Activated CD8-positive, alpha-beta memory T cell treated with anti-CD3 and anti-CD28 coated beads, Interleukin-2, amount 50 U/mL, for 4 hours (primary cell): ENCODE measurements around the gene PRX.
"Not testable (repeated sequence)": the region's sequence is repeated elsewhere in the genome, so short reads cannot be mapped to it uniquely, and the experiment has no call there.

Experiments
- DNase-seq: peaks from one replicate; pipeline ENCODE4 v3.0.0-alpha.2; 2020

PRX gene

DNA sequence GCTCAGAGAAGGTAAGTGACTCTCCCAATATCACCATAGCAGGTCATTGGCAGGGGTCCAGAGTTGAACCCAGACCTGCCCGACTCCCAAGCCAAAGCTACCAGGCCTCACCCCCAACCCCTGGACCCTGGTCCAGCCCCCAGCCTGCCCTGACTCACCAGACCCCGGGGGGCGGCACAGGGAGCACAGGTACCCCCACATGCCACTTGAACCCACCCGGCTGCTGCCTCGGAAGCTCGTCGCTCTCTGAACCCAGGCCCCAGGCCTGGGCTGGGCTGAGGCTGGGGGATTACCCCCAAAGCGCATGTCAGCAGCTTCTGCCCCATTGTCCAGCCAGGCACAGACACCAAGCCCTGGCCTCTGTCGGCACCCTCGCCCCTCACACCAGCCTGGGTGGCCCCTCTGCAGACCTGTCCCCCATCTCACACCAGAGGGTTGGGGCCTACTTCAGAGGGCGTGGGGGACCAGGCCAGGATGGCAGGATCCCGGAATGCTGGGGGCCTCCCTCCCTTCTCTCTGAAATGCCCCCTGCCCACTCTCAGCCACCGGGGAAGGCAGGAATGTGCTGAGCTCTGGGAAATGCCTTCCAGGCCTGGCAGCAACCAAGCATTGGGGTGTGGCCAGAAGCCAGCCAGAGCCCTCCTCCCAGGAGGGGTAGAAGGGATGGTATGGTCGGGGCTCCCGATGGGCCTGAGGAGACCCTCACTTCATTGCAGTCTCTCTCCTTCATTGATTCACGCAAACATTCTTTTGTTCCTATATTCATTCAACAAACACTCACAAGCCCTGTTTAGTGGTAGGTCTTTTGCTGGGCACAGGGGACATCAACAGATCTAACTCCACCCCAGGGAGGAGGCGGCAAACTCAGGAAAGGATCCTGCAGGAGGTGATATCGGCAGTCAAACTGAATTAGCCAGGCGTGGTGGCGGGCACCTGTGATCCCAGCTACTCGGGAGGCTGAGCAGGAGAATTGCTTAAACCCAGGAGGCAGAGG, 1.7 kb upstream of the PRX start:
- no peak for DNase-seq

DNA sequence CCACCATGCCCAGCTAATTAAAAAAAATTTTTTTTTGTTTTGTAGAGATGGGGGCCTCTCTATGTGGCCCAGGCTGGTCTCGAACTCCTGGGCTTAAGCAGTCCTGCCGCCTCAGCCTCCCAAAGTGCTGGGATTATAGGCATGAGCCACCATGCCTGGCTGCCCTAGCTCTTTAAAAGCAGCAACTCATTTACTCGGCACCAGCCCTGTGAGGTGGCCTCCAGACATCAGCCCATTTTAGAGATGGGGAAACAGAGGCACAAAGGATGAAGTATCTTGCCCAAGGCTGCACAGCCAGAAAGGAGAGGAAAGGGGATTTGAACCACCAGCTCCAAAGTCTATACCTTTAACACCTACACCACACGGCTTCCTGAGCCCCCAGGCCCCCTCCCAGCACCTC, 312 bp downstream of the PRX start:
- no peak for DNase-seq

DNA sequence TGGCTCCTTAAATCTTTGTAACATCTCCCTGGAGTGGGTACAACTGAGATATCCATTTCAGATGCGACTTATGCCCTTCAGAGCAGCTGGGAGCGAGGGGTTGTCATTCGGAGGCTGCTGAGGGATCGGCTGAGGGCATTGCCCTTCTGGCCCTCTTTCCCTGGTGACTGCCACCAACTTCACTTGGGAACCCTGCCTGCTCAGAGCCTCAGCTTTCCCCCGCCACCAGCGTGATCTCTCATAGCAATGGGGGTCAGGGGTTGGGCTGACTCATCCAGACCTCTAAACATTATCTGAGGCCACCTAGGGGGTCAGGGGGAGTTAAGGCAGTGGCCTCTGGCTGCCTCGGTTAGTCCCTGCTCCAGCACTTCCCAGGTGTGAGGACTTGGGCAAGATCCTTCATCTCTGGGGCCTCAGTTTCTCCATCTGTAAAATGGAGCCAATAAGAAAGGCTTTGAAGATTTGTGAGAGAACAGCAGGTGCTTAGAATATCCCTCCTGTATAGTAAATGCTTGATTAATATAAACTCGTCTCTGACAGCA, 1.1 kb downstream of the PRX start:
- DNase-seq = no peak

DNA sequence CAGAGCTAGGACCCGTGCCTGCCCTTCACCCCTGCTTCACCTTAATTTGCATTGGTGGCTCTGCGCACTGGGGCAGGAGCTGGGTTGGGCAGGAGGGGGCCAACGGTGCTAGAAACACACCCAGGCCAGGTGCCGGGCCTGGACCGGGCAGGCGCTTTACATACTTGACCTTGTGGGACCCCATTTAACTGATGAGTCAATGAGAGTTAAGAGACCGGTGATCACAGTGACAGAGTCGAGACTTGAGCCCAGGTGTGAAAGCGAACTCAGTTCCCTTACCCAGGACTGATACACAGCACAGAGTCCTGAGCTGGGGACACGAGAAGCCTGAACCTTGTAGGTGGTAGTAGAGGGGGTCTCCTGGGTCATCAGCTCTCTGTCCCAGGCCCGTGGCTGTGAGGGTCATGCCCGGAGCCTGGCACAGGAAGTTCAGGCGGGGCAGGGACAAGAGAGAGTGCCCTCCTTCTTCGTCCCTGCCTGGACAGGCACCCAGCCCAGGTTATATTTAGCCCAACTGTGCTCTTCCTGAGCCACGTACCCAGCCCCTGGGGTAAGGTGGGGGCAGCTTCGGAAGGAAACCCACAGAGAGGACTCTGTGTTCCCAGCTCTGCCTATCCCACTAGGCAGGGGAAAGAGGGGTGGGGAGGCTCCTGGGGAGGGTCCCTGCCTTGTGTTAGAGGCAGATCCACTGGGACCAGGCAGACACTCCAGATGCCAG, 1.9 kb downstream of the PRX start:
- no peak for DNase-seq

DNA sequence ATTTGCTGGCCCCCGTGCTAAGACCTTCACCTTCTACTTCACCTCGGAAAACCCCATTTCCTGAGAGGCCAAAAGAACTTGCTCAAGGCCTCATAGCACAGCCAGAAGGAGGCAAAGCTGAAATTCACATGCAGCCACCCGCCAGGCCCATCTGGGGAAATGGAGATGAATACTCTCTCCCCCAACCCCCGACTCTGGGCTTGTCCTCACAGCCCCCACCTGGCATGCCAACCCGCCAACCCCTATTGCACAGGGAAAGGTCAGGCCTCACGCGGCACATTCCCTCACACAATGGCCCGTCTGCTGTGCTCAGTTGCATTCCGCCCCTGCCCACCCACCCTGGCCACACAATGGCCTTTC, 3.2 kb downstream of the PRX start:
- DNase-seq = no peak

DNA sequence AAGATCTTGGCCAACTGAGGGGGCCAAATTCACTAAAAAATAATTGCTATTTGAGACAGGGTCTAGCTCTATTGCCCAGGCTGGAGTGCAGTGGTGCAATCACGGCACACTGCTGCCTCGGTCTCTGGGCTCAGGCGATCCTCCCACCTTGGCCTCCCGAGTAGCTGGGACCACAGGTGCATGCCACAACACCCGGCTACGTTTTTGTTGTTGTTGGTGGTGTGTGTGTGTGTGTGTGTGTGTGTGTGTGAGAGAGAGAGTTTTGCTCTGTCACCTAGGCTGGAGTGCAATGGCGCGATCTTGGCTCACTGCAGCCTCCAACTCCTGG, 4.6 kb downstream of the PRX start:
- DNase-seq = not testable (repeated sequence)

DNA sequence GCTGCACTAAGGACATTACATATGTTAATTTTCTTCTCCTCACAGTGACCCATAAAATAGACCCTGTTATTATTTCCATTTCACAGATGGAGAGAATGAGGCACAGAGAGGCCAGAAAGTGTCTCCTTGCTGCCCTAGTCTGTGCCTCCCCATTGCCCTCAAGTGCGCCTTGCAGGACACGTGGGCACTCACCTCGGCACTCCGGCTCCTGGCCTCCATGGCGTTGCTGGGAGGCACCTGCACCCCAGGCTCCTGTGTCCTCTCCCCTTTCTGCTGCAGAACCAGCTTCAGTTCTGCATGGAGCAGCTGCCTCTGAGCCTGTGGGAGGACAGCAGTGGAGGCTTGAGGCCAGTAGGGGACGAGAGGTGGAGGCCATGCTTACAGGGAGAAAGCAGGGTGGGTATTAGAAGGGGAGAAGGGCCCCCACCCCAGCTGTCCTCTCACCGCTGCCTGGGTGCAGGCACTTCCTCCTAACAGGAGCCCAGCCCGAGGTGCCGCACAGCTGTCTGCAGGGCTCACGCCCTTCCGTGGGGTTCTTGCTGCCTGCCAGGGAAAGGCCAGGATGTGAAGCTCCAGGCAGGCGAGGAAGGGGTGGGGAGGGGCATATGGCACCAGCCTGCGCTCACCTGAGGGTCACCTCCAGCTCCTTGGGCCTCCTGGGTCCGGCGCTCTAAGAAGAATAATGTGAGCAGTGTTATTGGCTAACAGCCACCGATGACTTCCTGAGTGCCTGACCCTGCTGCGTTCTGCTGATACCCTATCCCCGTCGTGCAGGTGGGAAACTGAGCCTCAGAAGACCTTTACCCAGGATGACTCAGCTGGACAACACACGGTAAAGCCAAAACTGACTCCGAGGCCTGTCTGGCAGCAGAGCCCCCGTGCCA, 5.2 kb downstream of the PRX start:
- no peak for DNase-seq

DNA sequence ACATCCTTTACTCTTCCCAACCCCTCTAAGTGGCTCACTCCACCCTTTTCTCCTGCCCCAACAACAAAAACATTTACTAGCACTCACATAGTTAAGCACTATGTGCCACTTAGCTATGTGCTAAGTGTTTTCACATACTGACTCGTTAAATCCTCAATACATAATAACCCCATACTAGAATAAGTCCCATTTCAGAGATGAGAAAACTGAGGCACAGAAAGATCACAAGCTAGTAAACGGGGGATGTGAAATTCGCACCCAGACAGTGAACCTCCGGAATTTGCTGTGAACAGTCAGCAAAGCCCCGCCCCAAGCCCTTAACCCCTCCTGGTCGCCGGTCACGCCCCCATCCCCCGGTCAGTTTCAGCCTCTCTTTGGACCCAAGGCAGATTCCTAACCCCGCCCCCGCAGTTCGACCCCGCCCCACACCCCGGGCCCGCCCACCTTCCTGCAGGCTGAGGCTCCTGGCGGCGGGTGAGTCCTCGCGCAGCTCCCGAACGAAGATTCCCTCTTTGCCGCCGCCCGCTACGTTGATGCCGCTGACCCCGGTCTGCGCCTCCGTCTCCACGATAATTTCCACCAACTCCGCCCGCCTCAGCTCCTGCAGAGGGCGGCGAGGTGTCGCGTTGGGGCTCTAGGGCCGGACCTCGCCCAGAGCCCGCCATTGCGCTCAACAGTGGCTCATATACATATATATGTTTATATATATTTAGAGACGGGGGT, 9.8 kb downstream of the PRX start:
- DNase-seq = peak; percentile 71

DNA sequence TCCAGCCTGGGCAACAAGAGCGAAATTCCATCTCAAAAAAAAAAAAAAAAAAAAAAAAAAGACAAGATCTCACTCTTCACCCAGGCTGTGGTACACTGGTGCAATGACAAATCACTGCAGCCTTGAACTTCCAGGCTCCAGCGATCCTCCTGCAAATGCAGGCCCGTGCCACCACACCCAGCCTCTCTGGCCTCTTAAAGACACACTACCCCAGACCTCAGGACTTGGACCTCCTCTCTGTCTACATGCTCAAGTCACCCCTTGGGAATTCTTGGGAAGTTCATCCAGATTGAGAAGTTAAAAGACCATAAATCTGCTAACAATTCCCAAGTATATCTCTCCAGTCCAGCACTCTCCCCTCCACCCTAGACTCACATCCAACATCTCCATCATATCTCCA, 12.6 kb downstream of the PRX start:
- DNase-seq = no peak

DNA sequence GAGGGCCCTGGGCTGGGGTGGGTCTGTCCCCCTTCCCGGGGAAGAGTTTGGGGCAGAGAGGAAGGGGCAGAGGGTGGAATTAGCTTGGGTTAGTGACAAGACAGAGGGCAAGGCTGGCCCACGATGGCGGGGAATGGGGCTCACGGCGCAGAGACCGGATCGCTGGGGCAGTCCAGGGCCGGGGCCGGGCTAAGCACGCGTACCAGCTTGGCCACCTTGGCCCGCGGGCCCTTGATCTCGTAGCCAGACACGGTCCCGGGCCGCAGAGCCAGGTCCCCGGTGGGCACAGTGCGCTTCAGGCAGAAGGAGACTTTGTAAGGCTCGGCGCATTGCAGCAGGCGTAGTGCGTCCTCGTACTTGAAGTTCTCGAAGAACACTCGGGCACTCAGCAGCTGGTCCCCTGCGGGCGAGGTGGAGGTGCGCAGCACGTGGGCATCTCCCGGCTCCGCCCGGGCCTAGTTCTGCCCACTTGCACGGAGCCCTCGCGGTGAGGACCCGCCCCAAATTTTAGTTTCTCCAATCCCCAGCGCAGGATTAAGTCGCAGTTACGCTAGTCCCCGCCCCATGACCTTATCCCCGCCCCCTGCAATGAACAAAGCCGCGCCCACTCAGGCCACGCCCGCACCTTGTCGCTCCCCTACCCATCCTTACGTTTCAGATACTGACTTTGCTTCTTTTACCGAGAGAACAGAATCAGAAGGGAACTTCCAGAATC, 14.6 kb downstream of the PRX start:
- DNase-seq = peak; percentile 43

DNA sequence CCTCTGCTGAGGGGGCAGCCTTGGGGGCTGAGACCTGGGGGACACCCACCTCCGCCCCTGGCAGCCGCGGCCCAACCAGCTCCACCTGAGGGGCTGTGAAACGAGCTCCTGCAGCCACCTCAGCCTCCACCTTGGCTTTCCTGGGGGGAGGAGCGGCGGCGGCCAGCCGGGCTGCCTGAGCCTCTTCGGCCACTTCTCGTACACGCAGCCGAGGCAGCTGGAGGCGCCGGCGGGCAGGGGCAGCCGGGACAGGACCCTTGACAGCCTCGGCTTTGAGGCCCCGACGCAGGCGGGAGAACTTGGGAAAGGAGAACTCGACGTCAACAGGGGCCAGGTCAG, 15.6 kb downstream of the PRX start:
- no peak for DNase-seq

DNA sequence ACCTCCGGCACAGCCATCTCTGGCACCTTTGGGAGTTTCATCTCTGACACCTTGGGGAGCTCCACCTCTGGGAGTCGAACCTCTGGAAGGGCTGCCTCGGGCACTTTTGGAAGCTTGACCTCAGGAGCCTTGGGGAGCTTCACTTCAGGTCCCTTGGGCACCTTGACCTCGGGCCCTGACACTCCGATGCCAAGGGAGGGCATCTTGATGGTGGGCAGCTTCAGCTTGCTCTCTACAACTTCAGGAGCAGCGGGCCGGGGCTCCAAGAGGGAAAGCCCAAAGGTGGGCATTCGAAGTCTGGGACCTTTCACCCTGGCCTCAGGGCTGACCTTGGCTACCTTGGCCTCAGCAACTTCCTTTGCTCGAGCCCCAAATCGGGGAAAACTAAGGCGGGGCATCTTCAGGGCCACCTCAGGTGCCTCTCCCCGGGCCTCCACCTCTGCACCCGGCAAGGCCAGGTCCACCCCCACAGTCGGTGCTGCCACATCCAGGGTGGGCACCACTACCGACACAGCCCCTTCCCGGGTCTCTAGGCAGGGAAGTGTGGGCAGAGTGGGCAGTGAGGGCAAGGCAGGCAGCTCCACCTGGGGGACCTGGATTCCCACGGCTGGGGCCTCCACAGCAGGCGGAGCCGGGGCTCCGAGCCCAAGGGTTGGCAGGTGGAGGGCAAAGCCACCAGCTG, 16.2 kb downstream of the PRX start:
- DNase-seq = no peak

DNA sequence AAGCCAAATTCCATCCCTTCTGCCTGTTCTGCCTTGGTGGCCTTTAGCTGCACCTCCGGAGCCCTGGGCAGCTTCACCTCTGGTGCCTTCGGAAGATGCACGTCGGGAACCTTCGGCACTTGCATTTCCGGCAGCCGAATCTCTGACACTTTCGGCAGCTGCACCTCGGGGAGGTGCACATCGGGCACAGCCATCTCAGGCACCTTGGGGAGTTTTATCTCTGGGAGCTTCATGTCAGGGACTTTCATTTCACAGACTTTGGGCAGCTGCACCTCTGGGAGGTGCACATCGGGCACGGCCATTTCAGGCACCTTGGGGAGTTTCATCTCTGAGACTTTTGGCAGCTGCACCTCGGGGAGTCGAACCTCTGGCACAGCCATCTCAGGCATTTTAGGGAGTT, 17.2 kb downstream of the PRX start:
- no peak for DNase-seq

DNA sequence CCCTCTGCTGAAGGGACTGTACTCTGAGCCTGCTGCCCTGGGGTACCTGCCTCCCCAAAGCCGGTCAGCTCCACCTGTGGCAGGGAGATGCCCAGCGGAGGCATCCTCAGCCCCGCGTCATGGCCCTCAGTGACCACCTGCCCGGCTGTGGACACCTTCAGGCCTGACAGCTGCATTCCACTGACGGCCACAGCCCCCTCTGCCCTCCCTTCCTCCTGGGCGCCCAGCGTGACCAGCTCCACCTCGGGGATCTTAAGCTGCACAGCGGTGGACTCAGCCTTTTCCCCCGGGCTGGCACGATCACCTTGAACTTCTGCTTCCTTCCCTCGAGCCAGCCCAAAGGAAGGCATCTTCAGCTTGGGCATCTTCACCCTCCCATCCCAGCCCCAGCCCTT, 18.4 kb downstream of the PRX start:
- DNase-seq = no peak

DNA sequence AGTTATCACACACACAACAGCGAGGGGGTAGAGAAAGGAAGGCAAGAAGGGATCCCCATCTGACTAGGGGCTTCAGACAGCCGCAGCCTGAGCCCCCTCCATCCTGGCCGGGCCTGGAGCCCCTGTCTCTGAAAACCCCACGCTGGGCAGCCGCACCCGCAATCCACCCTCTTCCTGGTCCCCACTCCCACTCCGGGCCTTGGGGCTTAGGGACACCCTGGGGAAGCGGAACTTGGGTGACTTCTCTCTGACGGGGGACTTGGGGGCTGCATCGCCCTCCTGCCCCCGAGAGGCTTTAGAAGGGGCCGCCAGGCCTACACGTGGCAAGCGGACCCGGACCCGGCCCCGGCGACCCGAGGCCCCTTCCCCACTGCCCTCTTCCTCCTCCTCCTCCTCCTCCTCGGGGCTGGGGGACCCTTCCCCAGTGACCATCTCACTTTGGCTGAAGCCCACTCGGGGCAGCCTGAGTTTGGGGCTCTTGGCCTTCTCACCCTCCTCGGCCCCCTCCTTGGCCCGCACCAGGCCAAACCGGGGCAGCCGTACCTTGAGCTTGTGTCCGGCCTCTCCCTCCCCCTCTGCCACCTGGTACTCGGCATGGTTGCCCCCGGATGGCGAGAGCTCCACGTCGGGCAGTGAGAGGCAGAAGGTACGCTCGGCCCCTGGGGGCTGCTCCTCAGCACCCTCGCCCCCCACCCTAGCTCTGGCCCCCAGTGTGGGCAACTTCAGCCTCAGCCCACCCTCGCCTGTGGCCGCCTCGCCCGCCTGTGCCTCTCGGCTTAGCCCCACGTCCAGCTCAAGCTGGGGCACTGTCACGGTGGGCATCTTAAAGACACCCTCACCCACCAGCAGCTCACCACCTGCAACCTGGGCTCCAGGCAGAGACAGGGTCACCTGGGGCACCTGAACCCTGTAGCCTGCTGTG, 19.0 kb downstream of the PRX start:
- no peak for DNase-seq

DNA sequence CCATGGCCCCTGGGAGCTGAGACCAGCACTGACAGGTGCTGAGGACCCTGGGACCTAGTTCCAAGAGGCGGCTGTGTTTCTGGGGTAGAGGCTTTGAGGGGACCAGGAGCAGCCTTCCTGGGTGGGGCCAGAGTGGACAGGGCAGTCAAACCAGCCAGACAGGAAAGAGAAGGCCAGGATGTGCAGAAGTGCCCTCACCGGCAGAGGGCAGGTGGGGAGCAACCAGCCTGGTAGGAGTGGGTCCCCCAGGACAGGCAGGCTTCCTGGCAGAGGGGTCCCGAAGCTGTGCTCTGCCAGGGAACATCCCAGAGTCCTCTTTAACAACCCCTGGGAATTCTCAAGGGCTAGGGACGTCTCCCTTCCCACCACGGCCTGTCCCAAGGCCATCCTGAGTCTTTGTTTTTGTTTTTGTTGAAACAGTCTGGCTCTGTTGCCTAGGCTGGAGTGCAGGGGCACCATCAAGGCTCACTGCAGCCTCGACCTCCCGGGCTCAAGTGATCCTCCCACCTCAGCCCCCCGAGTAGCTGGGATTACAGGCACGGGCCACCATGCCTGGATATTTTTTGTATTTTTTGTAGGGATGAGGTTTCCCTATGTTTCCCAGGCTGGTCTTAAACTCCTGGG, 20.2 kb downstream of the PRX start:
- DNase-seq = no peak

DNA sequence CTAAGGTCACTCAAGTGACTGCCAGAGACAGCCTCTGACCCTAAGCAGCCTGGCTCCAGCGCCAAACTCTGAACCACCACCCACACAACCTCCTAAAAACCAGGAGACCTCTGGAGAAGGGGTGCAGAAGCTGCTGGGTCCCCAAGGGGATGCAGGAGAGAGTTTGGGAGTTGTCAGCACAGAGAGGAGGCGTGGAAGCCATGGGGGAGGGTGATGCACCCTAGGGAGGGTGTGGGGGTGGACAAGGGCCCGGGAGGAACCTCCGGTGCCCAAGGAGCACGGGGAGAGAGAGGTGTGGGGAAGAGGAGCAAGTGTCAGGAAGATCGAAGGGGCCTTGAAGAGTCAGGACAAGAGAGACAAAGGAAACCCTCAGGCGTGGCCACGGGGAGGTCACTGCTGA, 21.1 kb downstream of the PRX start:
- DNase-seq = no peak

DNA sequence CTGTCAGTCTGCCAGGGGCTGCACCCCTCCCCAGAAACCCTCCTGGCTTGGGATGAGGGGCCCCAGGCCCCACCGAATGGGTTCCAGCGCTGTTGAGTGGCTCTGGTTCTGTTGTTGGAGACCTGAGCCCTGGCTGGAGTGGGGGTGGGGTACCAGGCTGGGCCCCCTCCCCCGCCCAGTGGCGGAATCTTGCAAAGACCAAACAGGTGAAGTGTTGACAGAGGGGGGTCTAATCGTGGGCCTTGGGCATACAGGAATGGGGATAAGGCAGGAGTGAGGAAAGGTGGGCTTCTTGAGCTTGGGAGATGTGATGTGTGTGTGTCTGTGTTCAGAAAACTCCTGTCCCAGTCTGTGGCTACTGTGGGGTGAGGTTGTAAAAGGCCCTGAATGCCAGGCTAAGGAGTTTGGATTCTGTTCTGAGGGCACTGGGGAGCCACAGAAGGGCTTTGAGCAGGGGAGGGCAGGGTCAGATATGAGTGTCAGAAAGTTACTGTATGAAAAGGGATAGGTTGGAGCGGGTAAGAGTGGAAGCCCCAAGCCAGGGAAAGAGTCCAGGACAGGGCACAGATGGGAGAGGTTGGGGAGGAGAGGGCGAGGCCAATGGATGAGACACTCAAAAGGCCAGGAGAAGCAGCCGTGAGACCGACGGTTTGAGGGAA, 23.0 kb downstream of the PRX start, which contains the start of gene HIPK4:
Gene HIPK4 (minus strand): TSS at position 98 of the 659 bp plus-strand sequence. CDS start 279 bp downstream, outside the sequence.
- no peak for DNase-seq
